GM18526 (cell line): ENCODE measurements around the gene DDIT4.

ENCODE experiments used
- POLR2A ChIP-seq: IDR thresholded peaks from 3 replicates; pipeline ENCODE4 v1.6.1; 2011; ENCODE audit not compliant: insufficient read length; ENCODE audit errors: extremely low read depth

Gene DDIT4

DNA sequence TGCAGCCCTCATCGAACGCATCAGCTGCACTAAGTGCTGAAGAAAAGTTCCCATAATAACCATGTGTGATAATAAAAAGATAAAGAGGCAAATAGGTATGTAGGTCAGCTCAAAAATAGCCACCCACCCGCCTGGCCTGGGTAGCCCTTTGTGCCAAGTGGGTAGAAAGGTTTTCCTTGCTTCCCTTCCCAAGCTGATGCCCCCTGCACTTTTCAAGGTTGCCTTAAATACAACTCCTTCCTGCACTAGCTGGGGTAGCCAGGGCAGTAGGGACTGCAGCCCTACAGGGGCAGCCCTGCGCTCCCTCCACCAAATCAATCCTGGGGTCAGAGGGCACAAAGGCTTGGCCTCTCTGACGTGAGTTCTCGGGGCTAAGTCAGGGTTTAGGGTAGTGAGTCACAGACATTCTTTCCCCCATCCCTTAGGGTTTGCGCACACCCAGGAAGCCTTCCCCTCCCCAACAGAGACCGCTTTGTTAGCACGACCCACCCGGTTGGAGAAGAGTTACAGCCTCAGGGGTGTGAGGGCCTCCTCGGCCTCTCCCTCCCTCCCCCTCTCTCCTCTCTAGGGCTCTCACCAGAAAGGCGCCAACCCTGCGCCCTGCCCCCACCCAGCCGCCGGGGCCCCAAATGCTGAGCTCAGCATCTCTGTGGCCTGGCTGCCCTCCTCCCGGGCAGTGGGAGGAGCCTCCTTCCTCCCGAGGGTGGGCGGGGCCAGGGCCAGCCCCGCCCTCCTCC is 13.3 kb upstream of the DDIT4 start:
- peak; percentile 21 for TF ChIP-seq POLR2A

- peak; percentile 20 for TF ChIP-seq POLR2A
Observed at GRCh38 chr10:72260976-72261783, 12.5 kb upstream of the DDIT4 start.

DNA sequence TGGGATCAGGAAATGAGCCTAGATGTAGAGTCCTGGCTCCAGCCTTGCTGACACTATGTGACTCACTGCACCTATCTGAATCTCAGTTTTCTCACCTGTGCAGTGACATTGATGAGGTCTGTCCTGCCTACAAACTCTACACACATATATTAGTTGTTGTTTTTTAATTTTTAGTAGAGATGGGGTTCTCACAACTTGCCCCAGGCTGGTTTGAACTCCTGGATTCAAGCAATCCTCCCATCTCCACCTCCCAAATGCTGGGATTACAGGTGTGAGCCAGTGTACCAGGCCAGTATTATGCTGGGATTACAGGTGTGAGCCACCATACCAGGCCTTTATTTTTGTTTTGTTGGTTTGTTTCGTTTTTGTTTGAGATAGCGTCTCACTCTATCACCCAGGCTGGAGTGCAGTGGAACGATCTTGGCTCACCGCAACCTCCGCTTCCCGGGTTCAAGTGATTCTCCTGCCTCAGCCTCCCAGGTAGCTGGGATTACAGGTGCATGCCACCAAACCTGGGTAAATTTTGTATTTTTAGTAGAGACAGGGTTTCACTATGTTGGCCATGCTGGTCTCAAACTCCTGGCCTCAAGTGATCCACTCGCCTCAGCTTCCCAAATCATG is 11.8 kb upstream of the DDIT4 start:
- TF ChIP-seq POLR2A, result no peak

- TF ChIP-seq POLR2A, result no peak
Observed at GRCh38 chr10:72263613-72264241, 10.0 kb upstream of the DDIT4 start.

DNA sequence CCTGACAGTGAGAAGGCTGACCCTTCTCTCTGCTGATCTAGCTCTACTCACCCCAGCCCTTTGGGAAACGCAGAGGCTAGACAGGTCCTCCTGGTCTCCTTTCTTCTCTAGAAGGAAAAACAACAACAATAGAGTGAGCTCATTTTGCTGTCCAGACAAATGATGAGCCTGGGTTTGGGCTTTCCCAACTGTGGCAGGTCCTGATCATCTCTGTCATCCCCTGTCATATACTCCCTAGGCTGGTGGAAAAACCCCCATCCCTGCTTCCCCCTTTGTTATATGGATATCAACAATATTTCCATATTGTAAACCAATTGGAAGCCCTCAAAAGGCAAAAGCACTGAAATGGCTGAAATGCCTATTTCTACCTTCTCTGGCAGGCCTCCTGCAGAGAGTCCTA is 9.2 kb upstream of the DDIT4 start:
- no peak for TF ChIP-seq POLR2A

GRCh38 chr10:72265508-72265907 is 8.2 kb upstream of the DDIT4 start:
- TF ChIP-seq POLR2A, result no peak

DNA sequence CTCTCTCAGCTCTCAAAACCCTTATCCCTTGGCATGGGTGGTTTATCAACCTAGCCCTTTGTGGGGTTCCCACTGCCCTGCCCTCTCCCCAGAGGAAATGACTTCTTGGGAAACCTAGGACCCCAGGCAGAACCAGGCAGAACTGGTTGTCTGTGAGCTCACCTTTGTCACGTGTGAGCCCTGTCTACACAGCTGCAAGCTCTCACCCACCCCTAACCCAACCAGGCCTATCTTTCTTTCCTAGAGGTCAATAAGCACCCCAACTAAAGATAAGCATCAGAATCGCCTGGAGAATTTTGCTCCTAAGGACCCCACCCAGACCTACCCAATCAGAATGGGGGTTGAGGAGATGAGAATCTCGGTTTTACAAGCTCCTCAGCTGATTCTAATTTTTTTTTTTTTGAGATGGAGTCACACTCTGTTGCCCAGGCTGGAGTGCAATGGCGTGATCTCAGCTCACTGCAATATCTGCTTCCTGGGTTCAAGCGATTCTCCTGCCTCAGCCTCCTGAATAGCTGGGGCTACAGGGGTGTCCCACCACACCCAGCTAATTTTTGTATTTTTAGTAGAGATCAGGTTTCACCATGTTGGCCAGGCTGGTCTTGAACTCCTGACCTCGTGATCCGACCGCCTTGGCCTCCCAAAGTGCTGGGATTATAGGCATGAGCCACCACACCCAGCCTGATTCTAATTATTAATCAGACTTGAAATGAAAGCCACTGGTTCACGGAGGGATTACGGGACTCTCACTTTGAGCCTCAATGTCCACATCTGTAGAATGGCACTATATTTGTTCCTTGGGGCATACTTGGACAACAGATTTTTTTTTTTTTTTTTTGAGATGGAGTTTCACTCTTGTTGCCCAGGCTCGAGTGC is 7.5 kb upstream of the DDIT4 start:
- no peak for TF ChIP-seq POLR2A

DNA sequence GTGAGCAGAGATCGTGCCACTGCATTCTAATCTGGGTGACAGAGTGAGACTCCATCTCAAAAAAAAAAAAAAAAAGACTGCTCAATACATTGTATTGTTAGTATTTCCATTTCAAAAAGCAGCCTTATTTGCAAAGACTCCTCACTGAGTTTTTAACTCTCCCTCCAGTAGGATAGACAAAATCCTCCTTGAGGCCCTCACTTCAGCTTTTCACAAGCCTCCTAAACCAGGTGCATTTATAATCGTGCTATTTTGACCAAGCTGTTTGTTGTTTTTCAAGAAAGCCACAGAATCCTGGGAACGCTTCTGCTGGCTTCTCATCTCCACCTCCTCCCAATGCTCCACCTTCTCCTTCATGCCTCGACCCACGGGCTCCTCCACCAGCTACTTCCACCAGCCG is 6.3 kb upstream of the DDIT4 start:
- TF ChIP-seq POLR2A, result no peak

GRCh38 chr10:72267819-72268399 is 5.8 kb upstream of the DDIT4 start:
- TF ChIP-seq POLR2A, result no peak

- TF ChIP-seq POLR2A, result no peak
Observed at GRCh38 chr10:72270607-72271281, 3.0 kb upstream of the DDIT4 start.

- TF ChIP-seq POLR2A, result peak; percentile 28
Observed at GRCh38 chr10:72272689-72273409, 875 bp upstream of the DDIT4 start.

DNA sequence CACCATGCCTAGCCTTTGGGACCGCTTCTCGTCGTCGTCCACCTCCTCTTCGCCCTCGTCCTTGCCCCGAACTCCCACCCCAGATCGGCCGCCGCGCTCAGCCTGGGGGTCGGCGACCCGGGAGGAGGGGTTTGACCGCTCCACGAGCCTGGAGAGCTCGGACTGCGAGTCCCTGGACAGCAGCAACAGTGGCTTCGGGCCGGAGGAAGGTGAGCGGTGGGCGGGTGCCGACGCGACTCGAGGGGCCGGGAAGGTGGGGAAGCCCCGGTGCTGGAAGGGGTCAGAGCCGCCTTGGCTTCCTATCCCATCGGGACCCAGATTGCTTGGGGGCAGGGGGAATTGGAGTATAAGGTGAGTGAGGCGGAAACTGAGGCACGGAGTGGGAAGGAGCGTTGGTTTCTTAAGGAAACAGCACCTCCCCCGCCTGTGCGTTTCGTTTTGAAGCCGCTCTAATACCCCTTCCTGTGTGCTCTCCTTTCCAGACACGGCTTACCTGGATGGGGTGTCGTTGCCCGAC is 547 bp downstream of the DDIT4 start:
- no peak for TF ChIP-seq POLR2A
